Measurements from ENCODE around the gene MED25. TPM values are rescaled to one million over a fixed set of nuclear protein-coding genes. Genes with fewer than 3 reads are reported as not detected.
"Not testable (repeated sequence)": the region's sequence is repeated elsewhere in the genome, so short reads cannot be mapped to it uniquely, and the experiment has no call there.

Gene MED25
- total RNA-seq, 1 donor from 2014 or later, result 42.2 TPM

GRCh38 chr19:49816590-49816989, 1.5 kb upstream of the MED25 start:
- no peak for DNase-seq (ENCODE audit: low spot score)

DNA sequence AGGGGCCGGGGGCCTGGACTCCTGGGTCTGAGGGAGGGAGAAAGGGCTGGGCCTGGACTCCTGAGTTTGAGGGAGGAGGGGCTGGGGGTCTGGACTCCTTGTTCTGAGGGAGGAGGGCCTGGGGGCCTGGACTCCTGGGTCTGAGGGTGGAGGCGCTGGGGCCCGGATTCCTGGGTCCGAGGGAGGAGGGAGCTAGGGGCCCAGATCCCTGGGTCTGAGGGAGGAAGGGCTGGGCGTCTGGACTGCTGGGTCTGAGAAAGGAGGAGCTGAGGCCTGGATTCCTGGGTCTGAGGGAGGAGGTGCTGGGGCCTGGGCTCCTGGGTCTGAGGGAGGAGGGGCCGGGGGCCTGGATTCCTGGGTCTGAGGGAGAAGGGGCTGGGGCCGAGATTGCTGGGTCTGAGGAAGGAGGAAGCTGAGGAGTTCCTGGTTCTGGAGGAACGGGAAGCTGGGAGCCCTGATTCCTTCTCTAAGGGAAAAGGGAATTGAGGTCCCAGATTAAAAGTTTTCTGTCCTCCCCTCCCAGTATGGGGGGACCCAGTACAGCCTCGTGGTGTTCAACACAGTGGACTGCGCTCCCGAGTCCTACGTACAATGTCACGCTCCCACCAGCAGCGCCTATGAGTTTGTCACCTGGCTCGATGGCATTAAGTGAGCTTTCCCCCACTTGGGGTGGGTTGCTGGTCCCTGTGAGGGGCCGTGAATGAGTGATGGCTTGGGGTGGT, 721 bp downstream of the MED25 start:
- no peak for DNase-seq (ENCODE audit: low spot score)

DNA sequence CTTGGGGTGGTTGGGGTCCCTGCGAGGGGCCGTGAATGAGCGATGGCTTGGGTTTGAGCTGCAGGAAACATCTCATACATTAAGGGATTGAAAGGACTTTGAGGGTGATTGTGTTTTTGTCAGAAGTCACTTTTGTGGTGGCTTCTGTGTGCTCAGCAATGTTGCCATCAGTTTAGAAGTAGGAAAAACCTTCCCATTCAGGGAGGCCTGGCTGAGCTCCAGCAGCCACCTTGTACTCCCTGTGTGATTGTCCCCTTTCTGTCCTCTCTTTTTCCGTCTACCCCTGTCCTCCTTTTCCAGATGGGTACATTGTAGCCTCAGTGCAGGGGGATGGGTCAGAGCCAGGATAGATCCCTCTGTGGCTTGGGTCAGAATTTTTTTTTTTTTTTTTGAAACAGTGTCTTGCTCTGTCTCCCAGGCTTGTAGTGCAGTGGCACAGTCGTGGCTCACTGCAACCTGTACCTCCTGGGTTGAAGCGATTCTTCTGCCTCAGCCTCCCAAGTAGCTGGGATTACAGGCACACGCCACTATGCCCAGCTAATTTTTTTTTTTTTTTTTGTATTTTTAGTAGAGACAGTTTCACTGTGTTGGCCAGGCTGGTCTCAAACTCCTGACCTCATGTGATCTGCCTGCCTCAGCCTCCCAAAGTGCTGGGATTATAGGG, 1.5 kb downstream of the MED25 start:
- DNase-seq (ENCODE audit: low spot score), result not testable (repeated sequence)

- no peak for DNase-seq (ENCODE audit: low spot score)
Observed at GRCh38 chr19:49820125-49820524, 2.0 kb downstream of the MED25 start.

- no peak for DNase-seq (ENCODE audit: low spot score)
Observed at GRCh38 chr19:49823472-49823871, 5.4 kb downstream of the MED25 start.

GRCh38 chr19:49824662-49825061, 6.6 kb downstream of the MED25 start:
- no peak for DNase-seq (ENCODE audit: low spot score)

DNA sequence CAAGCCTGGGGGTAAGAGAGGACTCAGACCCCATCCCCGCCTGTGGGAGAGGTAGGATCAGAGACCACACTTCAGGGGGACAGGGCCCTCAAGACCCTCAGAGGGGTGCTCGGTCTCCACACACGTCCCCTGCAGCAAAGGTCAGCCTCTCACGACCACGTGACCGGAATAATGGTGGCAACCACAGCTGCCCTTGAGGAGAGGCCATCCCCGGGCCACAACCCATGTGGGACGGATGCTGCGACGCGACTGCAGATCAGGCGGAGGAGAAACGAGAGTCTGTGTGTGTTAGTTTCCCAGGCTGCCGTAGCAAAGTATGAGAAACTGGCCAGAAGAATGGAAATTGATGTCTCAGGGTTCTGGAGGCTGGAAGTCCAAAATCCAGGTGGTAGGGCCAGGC, 8.9 kb downstream of the MED25 start:
- DNase-seq (ENCODE audit: low spot score), result no peak

DNA sequence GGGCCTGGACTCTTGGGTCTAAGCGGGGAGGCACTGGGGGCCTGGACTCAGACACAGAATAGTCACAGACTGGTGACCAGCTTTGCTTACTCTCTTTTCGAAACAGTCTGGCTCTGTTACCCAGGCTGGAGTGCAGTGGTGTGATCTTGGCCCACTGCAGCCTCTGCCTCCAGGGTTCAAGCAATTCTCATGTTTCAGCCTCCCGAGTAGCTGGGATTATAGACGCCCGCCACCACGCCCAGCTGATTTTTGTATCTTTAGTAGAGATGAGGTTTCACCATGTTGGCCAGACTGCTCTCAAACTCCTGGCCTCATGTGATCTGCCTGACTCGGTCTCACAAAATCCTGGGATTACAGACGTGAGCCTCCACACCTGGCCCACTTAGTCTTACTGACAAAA, 11.1 kb downstream of the MED25 start:
- no peak for DNase-seq (ENCODE audit: low spot score)

- no peak for DNase-seq (ENCODE audit: low spot score)
Observed at GRCh38 chr19:49829721-49830120, 11.6 kb downstream of the MED25 start.

DNA sequence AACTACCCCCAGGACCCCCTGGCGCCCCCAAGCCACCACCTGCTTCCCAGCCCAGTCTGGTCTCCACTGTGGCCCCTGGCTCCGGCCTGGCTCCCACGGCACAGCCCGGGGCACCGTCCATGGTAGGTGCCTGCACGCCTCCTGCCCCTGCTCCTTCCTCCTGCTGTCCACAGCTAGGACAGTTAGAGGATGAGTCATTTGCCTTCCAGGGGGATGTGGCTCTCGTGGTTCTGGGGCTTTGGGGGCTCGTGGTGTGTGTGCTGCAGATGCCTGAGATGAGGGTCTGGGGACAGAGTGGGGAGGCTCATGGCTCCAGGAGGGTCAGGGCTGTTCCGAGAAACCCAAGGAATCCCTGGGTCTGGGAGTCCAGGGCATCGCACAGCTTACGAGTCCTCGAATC, 12.7 kb downstream of the MED25 start:
- no peak for DNase-seq (ENCODE audit: low spot score)

DNA sequence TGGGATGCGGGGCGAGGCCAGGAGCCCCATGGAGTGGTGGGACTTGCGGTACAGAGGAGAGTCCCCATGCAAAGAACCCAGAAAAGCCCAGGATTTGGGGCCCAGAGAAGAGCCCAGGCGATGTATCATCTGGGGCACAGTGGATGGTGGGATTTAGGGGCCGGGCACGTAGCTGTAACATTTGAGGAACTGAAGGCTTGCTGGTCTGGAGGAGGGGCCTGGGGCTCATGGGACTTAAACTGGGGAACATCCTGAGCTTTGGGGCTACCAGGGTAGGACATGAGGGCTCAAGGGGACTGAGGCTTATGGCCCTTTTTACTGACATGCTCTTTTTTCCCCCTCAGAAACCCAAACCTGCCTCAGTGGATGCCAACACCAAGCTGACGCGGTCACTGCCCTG, 13.5 kb downstream of the MED25 start:
- no peak for DNase-seq (ENCODE audit: low spot score)

DNA sequence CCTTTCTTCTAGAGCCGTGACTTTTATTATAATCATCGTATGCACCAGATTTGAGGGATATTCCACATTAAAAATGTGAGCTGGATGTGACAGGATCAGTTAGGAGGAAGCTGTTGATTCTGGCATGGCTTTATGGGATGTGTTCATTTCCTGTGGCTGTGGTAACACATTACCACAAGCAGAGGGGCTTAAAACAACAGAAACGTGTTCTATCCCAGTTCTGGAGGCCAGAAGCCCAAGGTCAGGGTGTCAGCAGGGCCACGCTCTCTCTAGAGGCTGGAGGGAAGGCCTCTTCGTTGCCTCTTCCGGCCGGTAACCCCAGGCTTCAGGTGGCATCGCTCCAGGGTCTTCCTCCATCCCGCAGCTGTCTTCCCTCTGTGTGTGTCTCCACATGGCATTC, 14.5 kb downstream of the MED25 start:
- no peak for DNase-seq (ENCODE audit: low spot score)

DNA sequence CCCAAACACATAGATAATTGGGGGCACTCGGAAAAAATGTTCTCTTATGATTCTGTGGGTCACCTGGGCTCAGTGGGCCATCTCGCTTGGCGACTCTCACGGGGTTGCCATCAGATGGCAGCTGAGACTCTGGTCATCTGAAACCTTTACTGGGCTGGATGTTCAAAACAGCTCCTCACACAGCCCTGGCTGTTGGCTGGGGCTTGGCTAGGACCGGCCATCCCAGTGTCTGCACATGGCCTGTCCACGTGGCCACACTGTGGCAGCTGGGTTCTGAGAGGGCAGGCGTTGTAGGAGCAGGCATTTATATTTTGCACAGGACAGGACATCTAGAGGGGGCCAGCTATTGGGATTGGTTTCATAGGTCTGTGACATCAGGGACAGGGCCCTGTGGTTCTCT, 15.5 kb downstream of the MED25 start:
- DNase-seq (ENCODE audit: low spot score), result no peak

DNA sequence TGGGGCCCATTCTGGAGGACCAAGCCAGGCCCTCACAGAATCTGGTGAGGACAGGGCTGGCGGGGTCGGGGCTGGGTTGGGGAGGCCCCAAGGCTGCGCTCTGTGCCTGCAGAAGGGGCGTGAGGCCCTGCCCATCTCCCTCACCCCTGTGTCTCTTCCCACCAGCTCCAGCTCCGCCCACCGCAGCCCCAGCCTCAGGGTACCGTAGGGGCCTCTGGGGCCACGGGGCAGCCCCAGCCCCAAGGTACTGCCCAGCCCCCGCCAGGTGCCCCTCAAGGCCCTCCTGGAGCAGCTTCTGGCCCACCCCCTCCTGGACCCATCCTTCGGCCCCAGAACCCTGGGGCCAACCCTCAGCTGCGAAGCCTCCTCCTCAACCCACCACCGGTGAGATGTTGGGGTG, 17.5 kb downstream of the MED25 start:
- DNase-seq (ENCODE audit: low spot score), result no peak

DNA sequence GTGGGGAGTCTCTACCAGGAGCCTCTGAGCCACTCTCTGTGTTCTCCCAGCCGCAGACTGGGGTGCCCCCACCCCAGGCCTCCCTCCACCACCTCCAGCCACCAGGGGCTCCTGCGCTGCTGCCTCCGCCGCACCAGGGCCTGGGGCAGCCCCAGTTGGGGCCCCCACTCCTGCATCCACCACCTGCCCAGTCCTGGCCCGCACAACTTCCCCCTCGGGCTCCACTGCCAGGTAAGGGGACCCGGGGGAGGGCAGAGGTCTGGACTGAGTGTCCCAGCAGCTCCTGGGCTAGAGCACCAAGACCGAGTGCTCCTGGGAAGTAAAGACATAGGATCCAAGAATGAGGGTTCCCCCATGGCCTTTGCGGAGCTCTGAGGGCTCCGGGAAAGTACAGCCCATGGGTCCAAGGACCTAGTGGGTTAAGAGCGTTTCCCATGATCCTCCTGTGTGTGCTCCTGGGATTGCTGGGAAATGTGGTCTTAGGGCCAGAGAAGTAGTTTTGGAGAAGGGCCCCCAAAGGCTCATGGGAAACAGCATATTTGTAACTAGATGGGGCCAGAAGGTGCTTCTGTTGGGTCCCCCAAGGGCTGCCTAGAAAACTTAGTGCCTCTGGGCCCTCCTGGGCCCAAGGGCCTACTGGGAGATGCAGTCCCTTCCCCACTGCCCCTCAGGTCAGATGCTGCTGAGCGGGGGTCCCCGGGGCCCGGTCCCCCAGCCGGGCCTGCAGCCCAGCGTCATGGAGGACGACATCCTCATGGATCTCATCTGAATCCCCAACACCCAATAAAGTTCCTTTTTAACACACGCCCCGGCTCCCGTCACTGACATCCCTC, 18.3 kb downstream of the MED25 start:
- DNase-seq (ENCODE audit: low spot score), result no peak

- DNase-seq (ENCODE audit: low spot score), result no peak
Observed at GRCh38 chr19:49837009-49837310, 18.9 kb downstream of the MED25 start.

DNA sequence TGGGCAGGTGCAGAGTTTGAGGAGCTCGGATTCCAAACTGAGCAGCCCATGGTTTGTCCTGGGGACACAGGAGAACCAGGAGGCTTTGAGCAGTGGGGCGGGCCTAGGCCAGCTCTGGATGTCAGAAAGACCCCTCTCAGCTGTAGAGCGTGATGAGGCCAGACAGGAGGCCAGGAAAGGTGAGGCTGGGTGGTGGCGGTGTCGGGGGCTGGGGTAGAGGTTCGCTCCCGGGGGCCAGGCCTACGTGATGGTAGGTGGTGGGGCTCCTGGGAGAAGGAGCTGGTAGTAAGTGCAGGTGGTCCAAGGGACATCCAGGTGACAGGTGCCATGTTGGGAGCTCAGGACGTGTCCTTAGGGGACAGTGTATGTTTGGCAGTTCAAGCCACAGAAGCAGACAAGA, 19.3 kb downstream of the MED25 start:
- DNase-seq (ENCODE audit: low spot score), result no peak

DNA sequence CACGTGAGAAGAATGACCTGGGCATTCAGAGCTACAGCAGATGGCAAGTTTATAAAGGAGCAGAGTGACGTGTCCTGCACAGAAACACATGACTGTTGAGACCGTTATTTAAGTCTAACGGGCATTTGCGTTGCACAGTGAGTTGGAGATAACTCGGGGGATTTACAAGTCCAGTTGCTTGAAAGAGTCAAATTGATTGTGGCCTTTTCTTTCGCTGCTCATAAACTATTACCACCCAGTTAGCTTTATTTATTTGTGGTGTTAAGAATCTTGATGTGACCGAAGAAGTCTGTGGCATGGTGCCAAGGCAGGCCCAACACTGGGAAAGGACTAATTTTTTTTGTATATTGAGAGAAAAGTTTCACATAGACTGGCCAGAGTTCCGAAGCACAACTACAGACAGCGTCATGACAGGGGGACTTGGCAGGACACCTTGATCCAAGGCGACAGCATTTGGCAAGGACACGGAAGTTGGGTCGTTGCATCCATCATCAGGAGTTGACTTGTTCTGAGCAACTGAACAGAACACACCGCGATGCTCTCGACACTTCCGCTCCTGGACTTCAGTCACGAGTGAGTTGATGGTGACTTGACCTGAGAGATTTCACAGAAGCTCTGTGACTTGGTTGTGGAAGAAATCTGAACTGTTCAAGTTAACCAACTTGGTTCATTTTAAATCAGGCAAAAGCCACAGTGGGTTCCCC, 20.9 kb downstream of the MED25 start:
- DNase-seq (ENCODE audit: low spot score), result no peak

DNA sequence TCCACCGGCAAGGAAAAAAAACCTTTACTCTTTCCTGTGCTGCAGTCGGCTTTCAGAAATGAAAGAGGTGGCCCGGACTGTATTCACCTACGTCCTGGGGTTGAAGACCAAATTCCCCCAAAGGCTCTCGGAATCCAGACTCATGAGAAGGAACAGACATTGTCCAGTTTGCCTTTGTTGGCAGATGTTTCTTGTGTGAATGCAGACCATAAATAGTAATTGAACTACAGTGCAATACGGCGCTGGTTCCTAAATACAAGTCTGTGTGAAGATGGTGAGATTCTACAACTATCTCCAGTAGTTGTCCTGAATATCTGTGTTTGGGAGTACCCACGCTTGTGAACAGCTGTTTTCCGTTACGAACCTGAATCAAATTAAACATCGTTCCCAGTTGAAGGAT, 21.6 kb downstream of the MED25 start:
- DNase-seq (ENCODE audit: low spot score), result no peak

GRCh38 chr19:49840321-49840720, 22.2 kb downstream of the MED25 start:
- no peak for DNase-seq (ENCODE audit: low spot score)

DNA sequence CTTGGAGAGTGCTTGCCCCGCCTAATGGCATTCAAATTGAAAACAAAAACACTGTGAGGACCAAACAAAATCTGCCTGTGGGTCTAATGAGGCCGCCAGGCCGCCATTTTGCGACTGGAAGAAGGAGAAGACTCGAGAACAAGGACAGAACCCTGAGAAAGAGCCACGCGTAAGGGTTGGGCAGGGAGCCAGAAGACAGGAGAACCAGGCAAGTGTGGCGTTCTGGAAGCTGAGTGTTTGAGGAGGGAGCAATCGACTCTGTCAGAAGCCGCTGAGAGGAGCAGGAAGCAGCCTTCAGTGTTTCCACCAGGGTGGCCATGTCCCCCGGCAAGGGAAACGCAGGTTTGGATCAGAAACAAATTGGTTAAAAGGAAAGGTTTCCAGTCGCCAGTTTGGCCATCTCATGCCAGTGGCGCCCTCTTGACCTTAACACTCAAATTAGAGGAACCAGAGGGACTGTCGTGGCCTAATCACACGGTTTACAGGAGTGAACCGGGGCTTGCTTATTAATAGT, 22.7 kb downstream of the MED25 start:
- no peak for DNase-seq (ENCODE audit: low spot score)

- no peak for DNase-seq (ENCODE audit: low spot score)
Observed at GRCh38 chr19:49843265-49843664, 25.2 kb downstream of the MED25 start.
